A549 (cell line): ENCODE data around the gene PLXND1. TPM values are rescaled to one million over a fixed set of nuclear protein-coding genes. Genes with fewer than 3 reads are reported as not detected.

Experiments used
- ATAC-seq, 2 experiments: fragments of 200-7000 bp in 1 of 2; fragments of >200 bp in 1 of 2; cut with Nextera tagmentation in 1 of 2; cut with Tn5 transposase in 1 of 2; 3 replicates each; pipeline versions ENCODE4 v1.8.0 to v1.9.1; 2018 to 2020; ENCODE audit warnings: mild to moderate bottlenecking in 1 of 2, moderate library complexity in 1 of 2
- CTCF ChIA-PET: fragments of 300-600 bp; sonication (Branson Sonifier 250); formaldehyde crosslinking; extraction: SDS; loops from one replicate; lab custom pipeline; 2021; ENCODE audit warnings: antibody characterized with exemption, inconsistent platforms; lab: Yijun Ruan, JAX
- POLR2A ChIA-PET: fragments of 350-600 bp; formaldehyde crosslinking; extraction: SDS; loops from one replicate; lab custom pipeline; 2021; ENCODE audit warnings: antibody characterized with exemption, inconsistent platforms; lab: Yijun Ruan, JAX
- DNase-seq, 2 experiments: peaks; one replicate each; pipeline versions ENCODE4 v3.0.0 to v3.0.0-alpha.2; 2011 to 2016; ENCODE audit warnings: low read depth in 1 of 2, low spot score in 1 of 2
- FAIRE-seq: peaks from 2 replicates; lab custom pipeline; 2011; peaks lifted over from hg19 to GRCh38; lab: Jason Lieb, UNC
- H3K27ac ChIP-seq, 2 experiments: fragments of >200 bp; sonication (Bioruptor Twin); formaldehyde crosslinking; 3 replicates each; pipeline ENCODE4 v1.5.1; 2016 to 2017
- H3K4me1 ChIP-seq: fragments of >200 bp; sonication (Bioruptor Twin); formaldehyde crosslinking; 3 replicates; pipeline ENCODE4 v1.6.1; 2016
- H3K4me2 ChIP-seq: fragments of >200 bp; sonication (Bioruptor Twin); formaldehyde crosslinking; 3 replicates; pipeline ENCODE4 v1.6.1; 2016
- H3K4me3 ChIP-seq: fragments of >200 bp; sonication (Bioruptor Twin); formaldehyde crosslinking; 3 replicates; pipeline ENCODE4 v1.5.1; 2016
- H3K9me3 ChIP-seq: fragments of >200 bp; sonication (Bioruptor Twin); formaldehyde crosslinking; 3 replicates; pipeline ENCODE4 v1.6.1; 2016
- BHLHE40 ChIP-seq: IDR thresholded peaks from 2 replicates; pipeline ENCODE4 v1.6.1; 2012; ENCODE audit warnings: low read depth, low read length, inconsistent platforms
- CBX2 ChIP-seq: fragments of 200-600 bp; sonication (generic); IDR thresholded peaks from 2 replicates; pipeline ENCODE4 v1.6.1; 2016; ENCODE audit warnings: low read depth, mild to moderate bottlenecking, borderline replicate concordance
- FOSB ChIP-seq: fragments of 250-450 bp; sonication (Bioruptor Pico); IDR thresholded peaks from 2 replicates; pipeline ENCODE4 v1.5.0; 2020; ENCODE audit warnings: mild to moderate bottlenecking, moderate library complexity
- FOSL2 ChIP-seq, 2 experiments: fragments of 450-650 bp in 1 of 2; fragments of >200 bp in 1 of 2; sonication (Bioruptor Twin) in 1 of 2; formaldehyde crosslinking; IDR thresholded peaks; 2 replicates each; pipeline versions ENCODE4 v1.5.0 to v1.6.1; 2016 to 2020; ENCODE audit warnings: mild to moderate bottlenecking in 1 of 2, moderate library complexity in 1 of 2
- FOXS1 ChIP-seq: fragments of 250-450 bp; sonication (Bioruptor Pico); IDR thresholded peaks from 2 replicates; pipeline ENCODE4 v1.5.0; 2020; ENCODE audit warnings: mild to moderate bottlenecking, moderate library complexity
- HEYL ChIP-seq: fragments of 250-450 bp; sonication (Bioruptor Pico); IDR thresholded peaks from 2 replicates; pipeline ENCODE4 v1.8.0; 2021; ENCODE audit warnings: mild to moderate bottlenecking, moderate library complexity
- HOXB5 ChIP-seq: fragments of 250-450 bp; sonication (Bioruptor Pico); IDR thresholded peaks from 2 replicates; pipeline ENCODE4 v1.5.0; 2020; ENCODE audit warnings: mild to moderate bottlenecking, moderate library complexity
- JUN ChIP-seq, 2 experiments: fragments of >200 bp; sonication (Bioruptor Twin); formaldehyde crosslinking; IDR thresholded peaks; 2 replicates in 1 of 2; 3 replicates in 1 of 2; pipeline ENCODE4 v1.6.1; 2016 to 2017
- KDM5A ChIP-seq: fragments of 200-600 bp; sonication (generic); IDR thresholded peaks from 2 replicates; pipeline ENCODE4 v1.6.1; 2016; ENCODE audit warnings: antibody characterized with exemption, mild to moderate bottlenecking
- MYC ChIP-seq: IDR thresholded peaks from 2 replicates; pipeline ENCODE4 v1.6.1; 2012; ENCODE audit warnings: mild to moderate bottlenecking, inconsistent platforms, low read length, improper control_type of control experiment, borderline replicate concordance
- NFE2L2 ChIP-seq: fragments of 150-350 bp; conservative IDR thresholded peaks from 2 replicates; pipeline ENCODE4 v1.6.1; 2014; ENCODE audit warnings: low read length
- RARB ChIP-seq: fragments of 250-450 bp; sonication (Bioruptor Pico); IDR thresholded peaks from 2 replicates; pipeline ENCODE4 v1.8.0; 2021; ENCODE audit warnings: mild to moderate bottlenecking, moderate library complexity
- RCOR1 ChIP-seq: fragments of 150-350 bp; IDR thresholded peaks from 2 replicates; pipeline ENCODE4 v1.6.1; 2014; ENCODE audit warnings: antibody characterized with exemption, low read length, low read depth
- SREBF2 ChIP-seq: fragments of 450-650 bp; IDR thresholded peaks from 2 replicates; pipeline ENCODE4 v1.6.1; 2014; ENCODE audit warnings: mild to moderate bottlenecking, moderate library complexity
- TFCP2L1 ChIP-seq: fragments of 250-450 bp; sonication (Bioruptor Pico); IDR thresholded peaks from 2 replicates; pipeline ENCODE4 v1.5.0; 2021; ENCODE audit warnings: mild to moderate bottlenecking
- ZC3H11A ChIP-seq: fragments of 450-650 bp; IDR thresholded peaks from 2 replicates; pipeline ENCODE4 v1.6.1; 2014; ENCODE audit warnings: antibody characterized with exemption, mild to moderate bottlenecking
- ZSCAN20 ChIP-seq: fragments of 250-450 bp; sonication (Bioruptor Pico); IDR thresholded peaks from 2 replicates; pipeline ENCODE4 v1.8.0; 2022; ENCODE audit warnings: mild to moderate bottlenecking, moderate library complexity
- WGBS: methylation state at CpG from one replicate; pipeline ENCODE4 v1.1.6; 2017; ENCODE audit errors: missing lambda C conversion rate; 5-methylcytosine and 5-hydroxymethylcytosine counted together
- polyA plus RNA-seq, 4 experiments: library from polyadenylated mRNA; depleted of rRNA in 3 of 4; stranded (reverse); fragments of >200 nt; fragmentation: RNase III in 1 of 4; extraction: RNeasy Plus Mini Kit Qiagen cat#74134 plus additional on column Dnase treatment in 1 of 4; gene quantifications; 2 replicates in 3 of 4; 3 replicates in 1 of 4; pipeline ENCODE4 v1.2.3, GENCODE V29; 2011 to 2017
- TF ChIP-seq, protein P1 (sequence below): fragments of 250-450 bp; sonication (Bioruptor Pico); IDR thresholded peaks from 2 replicates; pipeline ENCODE4 v1.5.0; 2021; ENCODE audit warnings: mild to moderate bottlenecking, moderate library complexity, borderline replicate concordance
- TF ChIP-seq, protein P2 (sequence below): fragments of 450-650 bp; IDR thresholded peaks from 2 replicates; pipeline ENCODE4 v1.6.1; 2014; ENCODE audit warnings: antibody characterized with exemption
- TF ChIP-seq, protein P3 (sequence below): fragments of >200 bp; sonication (Bioruptor Twin); formaldehyde crosslinking; IDR thresholded peaks from 2 replicates; pipeline ENCODE4 v1.6.1; 2016
- TF ChIP-seq, protein P4 (sequence below): fragments of >200 bp; sonication (Bioruptor Twin); formaldehyde crosslinking; IDR thresholded peaks from 3 replicates; pipeline ENCODE4 v1.6.1; 2016

Gene PLXND1
- polyA plus RNA-seq, 2 of the 4 experiments (the other 2 are of a cell fraction): 26.8 to 72.6 TPM

DNA sequence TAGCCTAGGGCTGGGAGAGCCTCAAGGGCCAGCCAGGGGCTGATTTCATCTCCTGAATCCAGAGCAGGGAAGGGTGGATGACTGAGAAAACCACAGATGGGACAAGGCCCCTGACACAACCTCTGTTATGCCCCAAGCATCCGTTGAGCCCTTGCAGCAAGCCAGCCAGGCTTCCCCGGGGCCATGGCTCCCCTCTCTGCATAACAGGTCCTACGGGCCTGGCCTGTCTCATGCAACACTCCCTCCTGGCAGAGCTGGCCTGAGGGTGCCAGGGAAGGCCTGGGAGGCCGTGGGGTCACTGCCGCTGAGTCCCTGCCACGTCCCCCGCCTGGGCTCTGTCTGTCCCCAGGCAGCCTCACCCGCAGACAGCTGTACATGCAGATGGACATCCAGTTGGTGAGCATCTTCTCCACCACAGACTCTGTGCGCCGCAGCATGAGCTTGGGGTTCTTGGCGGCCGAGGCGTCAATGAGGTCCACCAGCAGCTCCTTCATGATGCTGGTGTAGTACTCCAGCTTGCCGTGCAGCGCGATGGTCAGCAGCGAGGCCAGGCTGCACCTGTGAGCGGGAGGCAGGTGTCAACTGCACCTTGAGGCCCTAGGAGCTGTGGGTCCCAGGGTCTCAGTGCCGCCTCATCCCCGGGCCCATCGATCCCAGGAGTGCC, 41.4 kb downstream of the PLXND1 start:
- no peak overlapping the region for H3K4me2 ChIP-seq
- CTCF ChIA-PET: interaction anchor here (1.6 to 2.0 kb wide), 3 partner anchors 11 to 75 kb away, joined by 3 to 6 read pairs (median 4); no protein-coding TSS in a partner anchor
- TF ChIP-seq, protein P1, sequence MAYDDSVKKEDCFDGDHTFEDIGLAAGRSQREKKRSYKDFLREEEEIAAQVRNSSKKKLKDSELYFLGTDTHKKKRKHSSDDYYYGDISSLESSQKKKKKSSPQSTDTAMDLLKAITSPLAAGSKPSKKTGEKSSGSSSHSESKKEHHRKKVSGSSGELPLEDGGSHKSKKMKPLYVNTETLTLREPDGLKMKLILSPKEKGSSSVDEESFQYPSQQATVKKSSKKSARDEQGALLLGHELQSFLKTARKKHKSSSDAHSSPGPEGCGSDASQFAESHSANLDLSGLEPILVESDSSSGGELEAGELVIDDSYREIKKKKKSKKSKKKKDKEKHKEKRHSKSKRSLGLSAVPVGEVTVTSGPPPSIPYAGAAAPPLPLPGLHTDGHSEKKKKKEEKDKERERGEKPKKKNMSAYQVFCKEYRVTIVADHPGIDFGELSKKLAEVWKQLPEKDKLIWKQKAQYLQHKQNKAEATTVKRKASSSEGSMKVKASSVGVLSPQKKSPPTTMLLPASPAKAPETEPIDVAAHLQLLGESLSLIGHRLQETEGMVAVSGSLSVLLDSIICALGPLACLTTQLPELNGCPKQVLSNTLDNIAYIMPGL (CRISPR knock-in tag): no peak
- TF ChIP-seq ZC3H11A (no peak), FOSL2 (IDR thresholded peaks at IDR 0.05) (no peak), FOSL2 (CRISPR knock-in tag; IDR thresholded peaks at IDR 0.05) (no peak), HEYL (no peak), ZSCAN20 (no peak), TFCP2L1 (CRISPR knock-in tag) (no peak), RCOR1 (no peak), BHLHE40 (no peak), NFE2L2 (no peak), RARB (CRISPR knock-in tag) (no peak)
- TF ChIP-seq, protein P2, sequence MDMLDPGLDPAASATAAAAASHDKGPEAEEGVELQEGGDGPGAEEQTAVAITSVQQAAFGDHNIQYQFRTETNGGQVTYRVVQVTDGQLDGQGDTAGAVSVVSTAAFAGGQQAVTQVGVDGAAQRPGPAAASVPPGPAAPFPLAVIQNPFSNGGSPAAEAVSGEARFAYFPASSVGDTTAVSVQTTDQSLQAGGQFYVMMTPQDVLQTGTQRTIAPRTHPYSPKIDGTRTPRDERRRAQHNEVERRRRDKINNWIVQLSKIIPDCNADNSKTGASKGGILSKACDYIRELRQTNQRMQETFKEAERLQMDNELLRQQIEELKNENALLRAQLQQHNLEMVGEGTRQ: no peak
- TF ChIP-seq, all 56 proteins: peak for 0
- POLR2A ChIA-PET: no interaction called here
- FAIRE-seq (no peak), ATAC-seq (no peak), DNase-seq (no peak)
- H3K4me1 ChIP-seq: peaks cover 19% of the 10 kb centered on the region
- H3K27ac ChIP-seq: no peak overlapping the region
- WGBS: 94% methylated on average over 9 of the region's 21 CpGs
- H3K4me3 ChIP-seq: no peak overlapping the region
- H3K9me3 ChIP-seq: no peaks in the 10 kb centered on the region

DNA sequence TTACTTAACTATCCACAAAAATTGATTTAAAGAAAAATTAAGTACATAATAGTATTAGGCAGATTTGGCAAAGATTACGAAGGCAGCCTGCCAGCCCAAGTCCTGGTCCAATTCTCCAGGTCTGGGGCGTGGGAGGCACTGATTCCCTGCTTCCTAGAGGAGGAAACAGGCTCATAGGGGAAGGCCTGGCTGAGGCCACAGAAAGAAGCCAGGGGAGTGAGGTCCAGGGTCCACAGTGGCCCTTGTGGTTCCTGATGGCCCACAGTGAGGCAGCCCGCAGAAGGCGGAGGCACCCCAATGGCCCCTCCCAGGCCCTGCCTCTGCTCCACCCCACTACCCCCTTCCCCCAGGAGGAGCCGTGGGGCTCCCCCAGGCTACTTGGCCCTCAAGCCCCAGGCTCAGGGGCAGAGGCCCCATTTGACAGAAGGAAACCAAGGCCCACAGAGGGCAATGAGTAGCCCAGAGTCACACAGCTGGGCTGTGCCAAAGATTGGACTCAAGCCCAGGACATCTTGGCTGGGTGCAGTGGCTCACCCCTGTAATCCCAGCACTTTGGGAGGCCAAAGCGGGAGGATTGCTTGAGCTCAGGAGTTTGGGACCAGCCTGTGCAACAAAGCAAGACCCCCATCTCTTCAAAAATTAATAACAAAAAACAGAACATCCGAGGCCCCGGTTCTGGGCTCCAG, 42.5 kb downstream of the PLXND1 start:
- TF ChIP-seq, protein P3, sequence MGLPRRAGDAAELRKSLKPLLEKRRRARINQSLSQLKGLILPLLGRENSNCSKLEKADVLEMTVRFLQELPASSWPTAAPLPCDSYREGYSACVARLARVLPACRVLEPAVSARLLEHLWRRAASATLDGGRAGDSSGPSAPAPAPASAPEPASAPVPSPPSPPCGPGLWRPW: no peak
- TF ChIP-seq FOSB (CRISPR knock-in tag) (no peak), JUN (IDR thresholded peaks at IDR 0.05) (no peak), MYC (no peak), CBX2 (no peak), HOXB5 (CRISPR knock-in tag) (no peak), SREBF2 (no peak), RARB (CRISPR knock-in tag) (no peak), HEYL (no peak), FOXS1 (CRISPR knock-in tag) (no peak), KDM5A (no peak)
- TF ChIP-seq, protein P4, sequence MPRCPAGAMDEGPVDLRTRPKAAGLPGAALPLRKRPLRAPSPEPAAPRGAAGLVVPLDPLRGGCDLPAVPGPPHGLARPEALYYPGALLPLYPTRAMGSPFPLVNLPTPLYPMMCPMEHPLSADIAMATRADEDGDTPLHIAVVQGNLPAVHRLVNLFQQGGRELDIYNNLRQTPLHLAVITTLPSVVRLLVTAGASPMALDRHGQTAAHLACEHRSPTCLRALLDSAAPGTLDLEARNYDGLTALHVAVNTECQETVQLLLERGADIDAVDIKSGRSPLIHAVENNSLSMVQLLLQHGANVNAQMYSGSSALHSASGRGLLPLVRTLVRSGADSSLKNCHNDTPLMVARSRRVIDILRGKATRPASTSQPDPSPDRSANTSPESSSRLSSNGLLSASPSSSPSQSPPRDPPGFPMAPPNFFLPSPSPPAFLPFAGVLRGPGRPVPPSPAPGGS: no peak
- Histone ChIP-seq H3K9me3 (no peaks in the 10 kb centered on the region), H3K4me2 (no peak overlapping the region), H3K27ac (peak overlapping the region in 1 of 2 experiments; percentile 49; a peak in 1 of 6 replicates), H3K4me1 (peaks cover 30% of the 10 kb centered on the region), H3K4me3 (no peak overlapping the region)
- ChIA-PET CTCF (no interaction called here), POLR2A (no interaction called here)
- 96% methylated on average over 5 of the region's 8 CpGs for WGBS
- no peak for FAIRE-seq
- no peak for DNase-seq
- ATAC-seq: no peak
